IMR-90 (cell line): ENCODE measurements around the gene DEFB124. TPM values are rescaled to one million over a fixed set of nuclear protein-coding genes. Genes with fewer than 3 reads are reported as not detected.

Experiments
- ATAC-seq: fragments of 200-7000 bp; cut with Tn5 transposase; 2 replicates; pipeline ENCODE4 v1.9.1; 2020; ENCODE audit warnings: low read depth, mild to moderate bottlenecking, moderate library complexity
- BruUV-seq: library from RNA; stranded (reverse); fragments of 400-500 nt; replicated peaks from 2 replicates; lab custom pipeline; 2021; lab: Mats Ljungman, UMichigan
- CTCF ChIA-PET: fragments of 300-600 bp; formaldehyde crosslinking; extraction: SDS; loops from one replicate; lab custom pipeline; 2021; ENCODE audit warnings: antibody characterized with exemption; lab: Yijun Ruan, JAX
- POLR2A ChIA-PET: fragments of 300-600 bp; sonication (Branson Sonifier 250); formaldehyde crosslinking; loops from one replicate; lab custom pipeline; 2022; ENCODE audit warnings: antibody characterized with exemption; ENCODE audit not compliant: unreplicated experiment; lab: Charles Lee
- DNase-seq: peaks from one replicate; pipeline ENCODE4 v3.0.0; 2013
- H2AFZ ChIP-seq: replicated peaks from 2 replicates; pipeline ENCODE3; 2013; ENCODE audit warnings: low read length, mild to moderate bottlenecking; ENCODE audit not compliant: poor library complexity
- H2AK5ac ChIP-seq: 2 replicates; pipeline ENCODE4 v1.6.1; 2013; ENCODE audit warnings: low read depth, low read length, inconsistent platforms
- H2AK9ac ChIP-seq: replicated peaks from 2 replicates; pipeline ENCODE3; 2013; ENCODE audit warnings: mild to moderate bottlenecking, low read depth, low read length, moderate library complexity; ENCODE audit not compliant: poor library complexity
- H2BK120ac ChIP-seq: 2 replicates; pipeline ENCODE4 v1.6.1; 2013; ENCODE audit warnings: low read depth, low read length, inconsistent platforms
- H2BK15ac ChIP-seq: 3 replicates; pipeline ENCODE4 v1.6.1; 2013; ENCODE audit warnings: low read depth, low read length, inconsistent platforms
- H2BK20ac ChIP-seq: 2 replicates; pipeline ENCODE4 v1.6.1; 2013; ENCODE audit warnings: low read depth, mild to moderate bottlenecking, inconsistent platforms, low read length, moderate library complexity
- H2BK5ac ChIP-seq: 2 replicates; pipeline ENCODE4 v1.6.1; 2013; ENCODE audit warnings: mild to moderate bottlenecking, low read depth, low read length, inconsistent platforms; ENCODE audit not compliant: poor library complexity, severe bottlenecking
- H3K14ac ChIP-seq: replicated peaks from 2 replicates; pipeline ENCODE4 v1.6.1; 2013; ENCODE audit warnings: low read depth, low read length, inconsistent platforms
- H3K18ac ChIP-seq: 2 replicates; pipeline ENCODE4 v1.6.1; 2013; ENCODE audit warnings: low read depth, low read length, control low read depth
- H3K23ac ChIP-seq: 2 replicates; pipeline ENCODE4 v1.6.1; 2013; ENCODE audit warnings: low read depth, low read length, inconsistent platforms
- H3K27ac ChIP-seq: 2 replicates; pipeline ENCODE4 v1.5.1; 2013; ENCODE audit warnings: mild to moderate bottlenecking, control low read depth, low read length; ENCODE audit not compliant: insufficient read depth
- H3K27me3 ChIP-seq: 2 replicates; pipeline ENCODE4 v1.6.1; 2013; ENCODE audit warnings: low read length; ENCODE audit not compliant: control insufficient read depth, insufficient read depth
- H3K36me3 ChIP-seq: 2 replicates; pipeline ENCODE4 v1.6.1; 2013; ENCODE audit warnings: low read length, mixed read lengths; ENCODE audit not compliant: control insufficient read depth, insufficient read depth
- H3K4ac ChIP-seq: 2 replicates; pipeline ENCODE4 v1.6.1; 2013; ENCODE audit warnings: low read depth, low read length, inconsistent platforms
- H3K4me1 ChIP-seq: 2 replicates; pipeline ENCODE4 v1.6.1; 2013; ENCODE audit warnings: low read length, mixed read lengths; ENCODE audit not compliant: control insufficient read depth, insufficient read depth
- H3K4me2 ChIP-seq: 2 replicates; pipeline ENCODE4 v1.6.1; 2013; ENCODE audit warnings: low read depth, mild to moderate bottlenecking, control low read depth, low read length, moderate library complexity
- H3K4me3 ChIP-seq: 2 replicates; pipeline ENCODE4 v1.5.1; 2013; ENCODE audit warnings: low read depth, mild to moderate bottlenecking, control low read depth, low read length, moderate library complexity; ENCODE audit not compliant: insufficient read depth
- H3K56ac ChIP-seq: 2 replicates; pipeline ENCODE4 v1.6.1; 2013; ENCODE audit warnings: low read length, inconsistent platforms; ENCODE audit not compliant: insufficient read depth; ENCODE audit errors: extremely low read depth
- H3K79me1 ChIP-seq, 2 experiments: 2 replicates each; pipeline ENCODE4 v1.6.1; 2013; ENCODE audit warnings: low read length in 2 of 2, inconsistent platforms in 1 of 2, low read depth in 1 of 2
- H3K9ac ChIP-seq: 2 replicates; pipeline ENCODE4 v1.6.1; 2013; ENCODE audit warnings: low read depth, low read length, control low read depth
- H3K9me1 ChIP-seq: 2 replicates; pipeline ENCODE4 v1.6.1; 2013; ENCODE audit warnings: low read length, inconsistent platforms; ENCODE audit not compliant: insufficient read depth
- H3K9me3 ChIP-seq: 2 replicates; pipeline ENCODE4 v1.6.1; 2013; ENCODE audit warnings: low read length; ENCODE audit not compliant: control insufficient read depth, insufficient read depth
- H4K20me1 ChIP-seq: 2 replicates; pipeline ENCODE4 v1.6.1; 2013; ENCODE audit warnings: low read length, inconsistent platforms; ENCODE audit not compliant: insufficient read depth
- H4K5ac ChIP-seq: 2 replicates; pipeline ENCODE4 v1.6.1; 2013; ENCODE audit warnings: mild to moderate bottlenecking, low read depth, low read length, control low read depth
- H4K8ac ChIP-seq, 2 experiments: 2 replicates each; pipeline ENCODE4 v1.6.1; 2013; ENCODE audit warnings: low read depth in 2 of 2, low read length in 2 of 2, control low read depth in 1 of 2, inconsistent platforms in 1 of 2
- H4K91ac ChIP-seq: 2 replicates; pipeline ENCODE4 v1.6.1; 2013; ENCODE audit warnings: low read depth, low read length, inconsistent platforms; ENCODE audit not compliant: insufficient read depth
- NFE2L2 ChIP-seq: fragments of 150-350 bp; IDR thresholded peaks from 2 replicates; pipeline ENCODE4 v1.6.1; 2016; ENCODE audit warnings: low read depth, mild to moderate bottlenecking, low read length
- RFX5 ChIP-seq: IDR thresholded peaks from 2 replicates; pipeline ENCODE4 v1.8.0; 2012; ENCODE audit warnings: low read depth, mild to moderate bottlenecking, low read length, moderate library complexity
- SMC3 ChIP-seq: fragments of 150-350 bp; IDR thresholded peaks from 2 replicates; pipeline ENCODE4 v1.6.1; 2016; ENCODE audit warnings: low read depth, mild to moderate bottlenecking, antibody characterized with exemption, low read length, moderate library complexity
- WGBS, 2 experiments: methylation state at CpG; one replicate each; pipeline versions ENCODE4 v1.1.5 to v1.1.7; 2013; ENCODE audit warnings: missing lambda C conversion rate in 2 of 2; ENCODE audit not compliant: insufficient read length in 1 of 2; ENCODE audit errors: extremely low coverage in 2 of 2; 5-methylcytosine and 5-hydroxymethylcytosine counted together
- dilution Hi-C: fragments of 300-500 bp; cut with HindIII; formaldehyde crosslinking; loops from one replicate; pipeline ENCODE4 v1.14.3; 2018; ENCODE audit warnings: low sequenced_read_pairs; ENCODE audit not compliant: unreplicated experiment
- in situ Hi-C: fragments of 300-500 bp; cut with MboI; formaldehyde crosslinking; loops from 3 replicates; pipeline ENCODE4 v1.14.3; 2019; ENCODE audit warnings: low sequenced_read_pairs, inconsistent platforms, mixed read lengths
- intact Hi-C: fragments of 100-400 bp; cut with micrococcal nuclease; formaldehyde crosslinking; loops from 2 replicates; pipeline ENCODE4 v1.10.0; 2022
- polyA plus RNA-seq, 3 experiments: library from polyadenylated mRNA; depleted of rRNA; stranded (reverse); fragments of >200 nt; gene quantifications; 2 replicates each; pipeline ENCODE4 v1.2.3, GENCODE V29; 2012; ENCODE audit warnings: low replicate concordance in 1 of 3
- total RNA-seq: library from RNA; depleted of rRNA; stranded (reverse); fragments of >200 nt; gene quantifications from 2 replicates; pipeline ENCODE4 v1.2.3, GENCODE V29; 2012

DEFB124 gene
- total and polyA plus RNA-seq, 2 of the 4 experiments (the other 2 are of a cell fraction) = not detected

- no peak for TF ChIP-seq SMC3
These were observed 756 bp upstream of the DEFB124 start (continued) for GRCh38 chr20:31475472-31476293.

DNA sequence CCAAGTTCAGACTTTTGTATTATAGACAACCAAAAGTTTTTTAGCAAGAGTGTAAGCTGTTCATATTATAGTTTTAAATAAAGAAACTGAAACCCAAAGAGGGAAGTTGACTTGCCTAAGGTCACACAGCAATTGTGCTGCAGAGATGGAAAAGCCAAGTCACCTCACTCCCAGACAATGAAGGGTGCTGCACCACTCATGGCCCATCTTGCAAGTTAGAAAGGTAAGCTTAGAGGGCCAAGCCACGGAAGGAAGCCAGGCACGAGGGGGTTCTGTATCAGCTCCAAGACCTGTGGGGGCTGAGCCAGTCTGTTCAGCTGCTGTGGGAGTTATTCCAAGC, 860 bp downstream of the DEFB124 start:
- H4K8ac ChIP-seq = no peak overlapping the region
- no peak overlapping the region for H3K14ac ChIP-seq
- H2BK20ac ChIP-seq = no peak overlapping the region
- H3K9ac ChIP-seq = no peak overlapping the region
- H3K18ac ChIP-seq = no peak overlapping the region
- H3K27ac ChIP-seq = no peak overlapping the region
- H3K36me3 ChIP-seq = no peaks in the 10 kb centered on the region
- intact Hi-C loops = no loop called here
- no peak overlapping the region for H4K91ac ChIP-seq
- H2AFZ ChIP-seq = no peak overlapping the region
- in situ Hi-C loops = no loop called here
- POLR2A ChIA-PET = no interaction called here
- no peak overlapping the region for H3K4me3 ChIP-seq
- TF ChIP-seq RFX5 = no peak
- TF ChIP-seq NFE2L2 = no peak
- no CpG with 5 or more reads among the region's 2 CpGs for WGBS, 2 experiments
- ATAC-seq (no peak), DNase-seq (no peak)
- no peaks in the 10 kb centered on the region for H3K4me1 ChIP-seq
- peaks cover 32% of the 10 kb centered on the region for H3K27me3 ChIP-seq
- no peak overlapping the region for H3K4me2 ChIP-seq
- no peak overlapping the region for H2AK9ac ChIP-seq
- H3K23ac ChIP-seq = no peak overlapping the region
- dilution Hi-C loops = no loop called here
- H2BK5ac ChIP-seq = no peak overlapping the region
- CTCF ChIA-PET = no interaction called here
- H2BK120ac ChIP-seq = no peak overlapping the region
- no peaks in the 10 kb centered on the region for H3K9me3 ChIP-seq
- BruUV-seq = no TSS peak
- no peak overlapping the region for H2AK5ac ChIP-seq
- H3K9me1 ChIP-seq = no peaks in the 10 kb centered on the region
- H3K56ac ChIP-seq = no peak overlapping the region
- no peak overlapping the region for H3K4ac ChIP-seq
- H4K5ac ChIP-seq = no peak overlapping the region
- no peaks in the 10 kb centered on the region for H3K79me1 ChIP-seq
- no peak overlapping the region for H2BK15ac ChIP-seq
- H4K20me1 ChIP-seq = no peaks in the 10 kb centered on the region
